NCI-H446 treated with DMSO at 0.1 percent for 48 hours (cell line): ENCODE measurements around the gene RNF157.

Experiments
- DNase-seq: peaks from one replicate; lab custom pipeline; 2025; lab: John Stamatoyannopoulos, UW

The RNF157 gene

GRCh38 chr17:76156662-76156991 lies 83.7 kb downstream of the RNF157 start:
- no peak for DNase-seq

- DNase-seq = no peak
These were observed 84.2 kb downstream of the RNF157 start for GRCh38 chr17:76155988-76156661.

GRCh38 chr17:76154936-76155845 lies 85.1 kb downstream of the RNF157 start:
- no peak for DNase-seq

- no peak for DNase-seq
These were observed 86.0 kb downstream of the RNF157 start for GRCh38 chr17:76154292-76154691.

- DNase-seq = no peak
These were observed 86.7 kb downstream of the RNF157 start for GRCh38 chr17:76153640-76154039.

- DNase-seq = no peak
These were observed 87.1 kb downstream of the RNF157 start for GRCh38 chr17:76153202-76153601.

- no peak for DNase-seq
These were observed 87.7 kb downstream of the RNF157 start for GRCh38 chr17:76152591-76152990.

- DNase-seq = no peak
These were observed 88.3 kb downstream of the RNF157 start for GRCh38 chr17:76151896-76152454.

GRCh38 chr17:76150712-76151622 lies 89.3 kb downstream of the RNF157 start:
- no peak for DNase-seq

- no peak for DNase-seq
These were observed 91.1 kb downstream of the RNF157 start for GRCh38 chr17:76149214-76149613.

GRCh38 chr17:76148015-76148326 lies 92.3 kb downstream of the RNF157 start:
- DNase-seq = no peak

- no peak for DNase-seq
These were observed 92.9 kb downstream of the RNF157 start for GRCh38 chr17:76147211-76148014.

GRCh38 chr17:76146053-76146851 lies 94.0 kb downstream of the RNF157 start:
- DNase-seq = no peak

- DNase-seq = no peak
These were observed 94.9 kb downstream of the RNF157 start for GRCh38 chr17:76145231-76146052.

GRCh38 chr17:76142585-76143041 lies 97.7 kb downstream of the RNF157 start:
- DNase-seq = no peak

GRCh38 chr17:76142039-76142584 lies 98.2 kb downstream of the RNF157 start:
- no peak for DNase-seq

- peak; percentile 77 for DNase-seq
These were observed 98.9 kb downstream of the RNF157 start, which contains the start of gene FOXJ1 for GRCh38 chr17:76141212-76142038. FOXJ1 (minus strand) TSS chr17:76141245; CDS start chr17:76140395, 850 bp downstream.

- no peak for DNase-seq
These were observed 99.6 kb downstream of the RNF157 start for GRCh38 chr17:76140661-76141211.
